Mesothelial cell of epicardium (in vitro differentiated cells): ENCODE measurements around the gene GUSB. TPM values are rescaled to one million over a fixed set of nuclear protein-coding genes. Genes with fewer than 3 reads are reported as not detected.

Experiments used
- DNase-seq, 2 experiments: peaks; one replicate each; pipeline ENCODE4 v3.0.0; 2021; ENCODE audit warnings: low spot score in 2 of 2; ENCODE audit not compliant: unreplicated experiment in 2 of 2
- H3K27ac Mint-ChIP-seq: 2 replicates; pipeline ENCODE4 v1.8.0; 2021; ENCODE audit warnings: mixed read lengths
- H3K27me3 Mint-ChIP-seq: 2 replicates; pipeline ENCODE4 v1.8.0; 2021; ENCODE audit warnings: low read depth, mixed read lengths
- H3K36me3 Mint-ChIP-seq: 2 replicates; pipeline ENCODE4 v1.8.0; 2021; ENCODE audit warnings: mixed read lengths
- H3K4me1 Mint-ChIP-seq: 2 replicates; pipeline ENCODE4 v1.8.0; 2021; ENCODE audit warnings: mixed read lengths
- H3K4me3 Mint-ChIP-seq: 2 replicates; pipeline ENCODE4 v1.8.0; 2021; ENCODE audit warnings: mild to moderate bottlenecking, moderate library complexity, mixed read lengths
- H3K9me3 Mint-ChIP-seq: 2 replicates; pipeline ENCODE4 v1.8.0; 2021; ENCODE audit warnings: mixed read lengths
- CTCF ChIP-seq: fragments of 200-600 bp; sonication (generic); IDR thresholded peaks from one replicate; pipeline ENCODE4 v1.5.0; 2021; ENCODE audit warnings: antibody characterized with exemption; ENCODE audit not compliant: unreplicated experiment
- total RNA-seq: library from RNA; stranded (reverse); gene quantifications from 3 replicates; pipeline ENCODE4 v1.2.1, GENCODE V29; 2021

GUSB gene
- total RNA-seq, 1 donor from 2014 or later: 42.1 TPM

- Mint-ChIP-seq H3K36me3 (peaks cover 7% of the 10 kb centered on the region), H3K9me3 (no peaks in the 10 kb centered on the region), H3K27ac (no peak overlapping the region), H3K4me1 (peaks cover 16% of the 10 kb centered on the region), H3K4me3 (no peak overlapping the region), H3K27me3 (no peaks in the 10 kb centered on the region)
- TF ChIP-seq CTCF: no peak
- DNase-seq: no peak
Observed at GRCh38 chr7:65924193-65924592, 57.8 kb downstream of the GUSB start.

DNA sequence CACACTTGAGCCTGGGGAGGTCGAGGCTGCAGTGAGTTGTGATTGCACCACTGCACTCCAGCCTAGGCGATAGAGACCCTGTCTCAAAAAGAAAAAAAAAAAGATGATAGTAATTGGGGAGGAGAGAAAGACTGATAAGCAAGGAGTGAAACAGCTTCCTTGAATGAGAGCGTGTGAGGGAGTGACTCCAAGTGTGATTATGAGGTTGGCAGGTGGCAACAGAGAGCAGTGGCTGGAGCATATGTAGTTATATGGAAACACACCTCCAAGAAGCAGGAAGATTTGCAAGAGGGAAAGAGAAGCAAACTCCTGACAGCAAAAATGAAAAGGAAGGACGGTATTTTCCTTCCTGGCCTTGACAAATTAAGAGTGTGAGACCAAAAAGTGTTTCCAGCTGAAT, 58.7 kb downstream of the GUSB start:
- Mint-ChIP-seq H3K27ac (no peak overlapping the region), H3K27me3 (no peaks in the 10 kb centered on the region), H3K4me3 (no peak overlapping the region), H3K4me1 (peaks cover 17% of the 10 kb centered on the region), H3K36me3 (peaks cover 7% of the 10 kb centered on the region), H3K9me3 (no peaks in the 10 kb centered on the region)
- TF ChIP-seq CTCF: no peak
- DNase-seq: no peak

DNA sequence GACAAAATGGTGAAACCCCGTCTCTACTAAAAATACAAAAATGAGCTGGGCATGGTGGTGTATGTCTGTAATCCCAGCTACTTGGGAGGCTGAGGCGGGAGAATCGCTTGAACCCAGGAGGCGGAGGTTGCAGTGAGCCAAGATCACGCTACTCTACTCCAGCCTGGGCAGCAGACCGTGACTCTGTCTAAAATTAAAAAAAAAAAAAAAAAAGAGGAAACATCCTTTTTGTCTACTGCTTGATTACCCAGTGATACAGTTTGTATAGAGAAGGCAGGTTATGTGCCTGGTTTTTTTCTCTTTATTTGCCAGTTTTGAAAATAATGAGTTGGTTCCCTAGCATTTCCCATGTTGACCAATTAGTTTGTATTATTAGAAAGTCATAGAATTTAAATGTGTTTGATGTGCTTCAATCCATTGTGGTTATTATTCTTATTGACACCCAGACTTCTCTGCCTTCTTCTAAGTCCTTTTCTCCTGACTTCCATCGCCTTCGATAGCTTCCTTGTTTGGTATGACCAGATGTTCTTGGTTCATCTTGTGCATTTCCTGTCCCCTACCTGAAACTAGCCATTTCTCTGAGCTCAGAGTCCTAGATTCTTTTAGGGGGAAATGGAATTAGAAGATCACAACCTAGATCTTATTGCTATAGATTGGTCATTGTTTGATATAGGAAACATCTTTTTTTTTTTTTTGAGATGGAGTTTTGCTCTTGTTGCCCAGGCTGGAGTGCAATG, 65.9 kb downstream of the GUSB start:
- Mint-ChIP-seq H3K4me3 (no peak overlapping the region), H3K27ac (no peak overlapping the region)

DNA sequence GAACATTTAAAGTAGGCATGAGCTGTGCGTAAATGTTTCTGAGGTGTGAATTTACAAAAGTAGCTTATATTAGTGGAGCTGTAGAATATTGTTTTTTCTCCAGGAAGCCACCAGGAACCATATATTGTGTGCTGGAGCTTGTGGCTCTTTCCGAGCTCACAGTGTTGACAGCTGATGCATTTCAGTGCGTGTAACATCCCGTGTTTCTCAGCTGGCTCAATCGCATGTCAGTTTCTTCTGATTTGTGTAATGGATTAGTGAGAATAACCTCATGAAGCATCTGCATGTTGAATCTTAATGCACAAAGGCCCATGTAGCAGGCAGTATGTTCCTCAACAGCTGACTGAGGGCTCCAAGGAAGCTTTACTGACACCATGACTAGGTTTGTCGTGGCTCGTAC, 69.8 kb downstream of the GUSB start:
- Mint-ChIP-seq H3K9me3 (peaks cover 4% of the 10 kb centered on the region), H3K36me3 (no peaks in the 10 kb centered on the region), H3K27ac (no peak overlapping the region), H3K4me3 (no peak overlapping the region), H3K4me1 (peaks cover 3% of the 10 kb centered on the region), H3K27me3 (no peaks in the 10 kb centered on the region)
- no peak for DNase-seq
- TF ChIP-seq CTCF: no peak

More for the DNA sequence above, 65.9 kb downstream of the GUSB start:
- Mint-ChIP-seq H3K27me3 (no peaks in the 10 kb centered on the region), H3K36me3 (peaks cover 2% of the 10 kb centered on the region), H3K9me3 (peaks cover 4% of the 10 kb centered on the region), H3K4me1 (peaks cover 10% of the 10 kb centered on the region)
- TF ChIP-seq CTCF: no peak
- no peak for DNase-seq

Other genes with a start within 250 kb of the GUSB start
- 23.1 to 25.5 TPM (median 23.8 TPM) in 3 replicates for gene VKORC1L1, start 109.1 kb downstream of the GUSB start, total RNA-seq
- 11.3 to 12.4 TPM (median 11.3 TPM) in 3 replicates for gene ASL, start 93.6 kb upstream of the GUSB start, total RNA-seq
- gene CRCP, start 132.6 kb upstream of the GUSB start, total RNA-seq: 25.8 to 27.0 TPM (median 26.5 TPM) in 3 replicates
- 36.7 to 41.2 TPM (median 37.7 TPM) in 3 replicates for gene TPST1, start 223.1 kb upstream of the GUSB start, total RNA-seq